Activated B cell treated with CpG ODN at 0.5 μM for 24 hours (primary cell): ENCODE measurements around the gene IGF2BP3. TPM values are rescaled to one million over a fixed set of nuclear protein-coding genes. Genes with fewer than 3 reads are reported as not detected.
"Not testable (repeated sequence)": the region's sequence is repeated elsewhere in the genome, so short reads cannot be mapped to it uniquely, and the experiment has no call there.

Experiments used
- ATAC-seq: fragments of 200-7000 bp; cut with Tn5 transposase; one replicate; pipeline ENCODE4 v1.10.0; 2021; ENCODE audit warnings: low read depth, mild to moderate bottlenecking, moderate library complexity
- CTCF ChIA-PET: fragments of 350-600 bp; sonication (Branson Sonifier 250); formaldehyde crosslinking; loops from one replicate; lab custom pipeline; 2021; ENCODE audit warnings: antibody characterized with exemption; lab: Charles Lee
- POLR2A ChIA-PET: fragments of 350-600 bp; sonication (Branson Sonifier 250); formaldehyde crosslinking; loops from one replicate; lab custom pipeline; 2021; ENCODE audit warnings: antibody characterized with exemption; lab: Charles Lee
- DNase-seq: peaks from one replicate; pipeline ENCODE4 v3.0.0; 2022
- H3K27ac Mint-ChIP-seq: one replicate; pipeline ENCODE4 v1.8.0; 2020; ENCODE audit warnings: mixed read lengths
- H3K27me3 Mint-ChIP-seq: one replicate; pipeline ENCODE4 v1.8.0; 2021; ENCODE audit warnings: mixed read lengths
- H3K36me3 Mint-ChIP-seq: one replicate; pipeline ENCODE4 v1.8.0; 2021; ENCODE audit warnings: low read depth, mixed read lengths
- H3K4me1 Mint-ChIP-seq: one replicate; pipeline ENCODE4 v1.8.0; 2021; ENCODE audit warnings: mixed read lengths
- H3K4me3 Mint-ChIP-seq: one replicate; pipeline ENCODE4 v1.8.0; 2020; ENCODE audit warnings: mild to moderate bottlenecking, mixed read lengths
- H3K9me3 Mint-ChIP-seq: one replicate; pipeline ENCODE4 v1.8.0; 2020; ENCODE audit warnings: mixed read lengths
- CTCF ChIP-seq: fragments of 200-600 bp; IDR thresholded peaks from one replicate; pipeline ENCODE4 v1.8.0; 2022; ENCODE audit warnings: antibody characterized with exemption, mild to moderate bottlenecking
- intact Hi-C: fragments of 100-400 bp; cut with micrococcal nuclease; formaldehyde crosslinking; loops from one replicate; pipeline ENCODE4 v1.15.1; 2024
- total RNA-seq: library from RNA; stranded (reverse); gene quantifications from 2 replicates; pipeline ENCODE4 v1.2.3, GENCODE V29; 2022

IGF2BP3 gene
- total RNA-seq: 7.4 and 10.3 TPM in 2 replicates

- no peaks in the 10 kb centered on the region for H3K9me3 Mint-ChIP-seq
- POLR2A ChIA-PET: interaction anchor here (0.7 to 1.3 kb wide), 2 partner anchors 61 to 1647 kb away, joined by 3 to 4 read pairs; no protein-coding TSS in a partner anchor
- peaks cover 55% of the 10 kb centered on the region for H3K27me3 Mint-ChIP-seq
Measured at GRCh38 chr7:23470330-23471105, at the start of gene IGF2BP3. Gene IGF2BP3, minus strand, starts transcription at chr7:23470491. Its CDS starts 381 bp downstream, at chr7:23470110.

GRCh38 chr7:23514755-23515154, 44.5 kb upstream of the IGF2BP3 start:
- ChIA-PET POLR2A (interaction anchor here (0.7 to 1.1 kb wide), 3 partner anchors 10 to 647 kb away, joined by 5 to 9 read pairs (median 5); no protein-coding TSS in a partner anchor), CTCF (no interaction called here)
- no peak for ATAC-seq
- no peak for TF ChIP-seq CTCF
- intact Hi-C loops: no loop called here
- Mint-ChIP-seq H3K27me3 (no peaks in the 10 kb centered on the region), H3K4me3 (no peak overlapping the region), H3K27ac (no peak overlapping the region), H3K4me1 (no peaks in the 10 kb centered on the region), H3K9me3 (no peaks in the 10 kb centered on the region), H3K36me3 (peaks cover 81% of the 10 kb centered on the region)
- DNase-seq: no peak

More at GRCh38 chr7:23470330-23471105, at the start of gene IGF2BP3:
- ATAC-seq (peak; percentile 12), DNase-seq (peak; percentile 34)
- Mint-ChIP-seq H3K4me1 (peaks cover 52% of the 10 kb centered on the region), H3K36me3 (no peaks in the 10 kb centered on the region), H3K27ac (peak within 1 kb of the TSS; percentile 81), H3K4me3 (peak within 1 kb of the TSS; percentile 88)
- no peak for TF ChIP-seq CTCF
- intact Hi-C loops: loop anchor here (1.0 to 5.0 kb wide), 5 partner anchors 60 to 363 kb away; partner anchors contain the start of genes CCDC126, KLHL7 and TRA2A
- CTCF ChIA-PET: no interaction called here

GRCh38 chr7:23513746-23514145, 43.5 kb upstream of the IGF2BP3 start:
- POLR2A ChIA-PET: interaction anchor here (0.7 kb wide), 1 partner anchor 954 kb away, joined by 3 read pairs; no protein-coding TSS in a partner anchor

GRCh38 chr7:23494009-23494408, 23.7 kb upstream of the IGF2BP3 start:
- TF ChIP-seq CTCF: no peak
- ATAC-seq: no peak
- intact Hi-C loops: no loop called here
- no peak for DNase-seq
- Mint-ChIP-seq H3K4me3 (no peak overlapping the region), H3K4me1 (peaks cover 5% of the 10 kb centered on the region), H3K27ac (no peak overlapping the region), H3K27me3 (no peaks in the 10 kb centered on the region), H3K36me3 (peaks cover 2% of the 10 kb centered on the region), H3K9me3 (no peaks in the 10 kb centered on the region)
- CTCF ChIA-PET: no interaction called here
- POLR2A ChIA-PET: no interaction called here

More at GRCh38 chr7:23513746-23514145, 43.5 kb upstream of the IGF2BP3 start:
- intact Hi-C loops: loop anchor here (2.0 kb wide), 1 partner anchor 13 kb away; no protein-coding TSS in a partner anchor
- ATAC-seq, H3K27me3 Mint-ChIP-seq, H3K4me3 Mint-ChIP-seq, CTCF ChIA-PET, H3K27ac Mint-ChIP-seq, H3K4me1 Mint-ChIP-seq, H3K9me3 Mint-ChIP-seq, DNase-seq: not testable (repeated sequence)
- H3K36me3 Mint-ChIP-seq: peaks cover 82% of the 10 kb centered on the region

GRCh38 chr7:23491502-23491901, 21.2 kb upstream of the IGF2BP3 start:
- H3K27me3 Mint-ChIP-seq: no peaks in the 10 kb centered on the region
- ATAC-seq (no peak), DNase-seq (no peak)
- peak overlapping the region; percentile 87 for H3K4me3 Mint-ChIP-seq
- peak overlapping the region; percentile 18 for H3K27ac Mint-ChIP-seq
- peaks cover 5% of the 10 kb centered on the region for H3K4me1 Mint-ChIP-seq
- intact Hi-C loops: loop anchor here (2.0 kb wide), 1 partner anchor 17 kb away; no protein-coding TSS in a partner anchor
- H3K36me3 Mint-ChIP-seq: no peaks in the 10 kb centered on the region
- TF ChIP-seq CTCF: no peak
- ChIA-PET POLR2A (interaction anchor here (0.7 to 1.4 kb wide), 3 partner anchors 21 to 40 kb away, joined by 3 to 4 read pairs (median 4); no protein-coding TSS in a partner anchor), CTCF (no interaction called here)
- no peaks in the 10 kb centered on the region for H3K9me3 Mint-ChIP-seq
